Mesenchymal stem cell (in vitro differentiated cells and primary cell): ENCODE data around the gene RAB36.

Experiments used
- DNase-seq: peaks from one replicate; pipeline ENCODE4 v3.0.0-alpha.2; 2013
- H2AFZ ChIP-seq: one replicate; pipeline ENCODE4 v1.6.1; 2013; ENCODE audit warnings: low read depth, mild to moderate bottlenecking, control low read depth, inconsistent platforms, low read length, moderate library complexity
- H2AK5ac ChIP-seq: 2 replicates; pipeline ENCODE4 v1.6.1; 2013; ENCODE audit warnings: low read length, moderate library complexity, mild to moderate bottlenecking, inconsistent platforms; ENCODE audit not compliant: severe bottlenecking
- H2BK120ac ChIP-seq: one replicate; pipeline ENCODE4 v1.6.1; 2013; ENCODE audit warnings: low read depth, mild to moderate bottlenecking, inconsistent platforms, low read length, moderate library complexity
- H2BK12ac ChIP-seq, 2 experiments: one replicate each; pipeline ENCODE4 v1.6.1; 2013; ENCODE audit warnings: inconsistent platforms in 2 of 2, low read length in 2 of 2, mild to moderate bottlenecking in 2 of 2, moderate library complexity in 2 of 2, control low read depth in 1 of 2
- H2BK15ac ChIP-seq: one replicate; pipeline ENCODE4 v1.6.1; 2013; ENCODE audit warnings: mild to moderate bottlenecking, low read depth, inconsistent platforms; ENCODE audit not compliant: poor library complexity, severe bottlenecking
- H2BK5ac ChIP-seq: 2 replicates; pipeline ENCODE4 v1.6.1; 2013; ENCODE audit warnings: low read depth, mild to moderate bottlenecking, low read length, control low read depth, inconsistent platforms; ENCODE audit not compliant: poor library complexity, severe bottlenecking
- H3K14ac ChIP-seq, 2 experiments: one replicate each; pipeline ENCODE4 v1.6.1; 2013; ENCODE audit warnings: inconsistent platforms in 2 of 2, low read length in 2 of 2, control low read depth in 1 of 2, mild to moderate bottlenecking in 1 of 2, moderate library complexity in 1 of 2
- H3K18ac ChIP-seq, 2 experiments: one replicate each; pipeline ENCODE4 v1.6.1; 2013; ENCODE audit warnings: inconsistent platforms in 2 of 2, low read length in 2 of 2, control low read depth in 1 of 2, low read depth in 1 of 2, mild to moderate bottlenecking in 1 of 2
- H3K23ac ChIP-seq, 2 experiments: one replicate each; pipeline ENCODE4 v1.6.1; 2013; ENCODE audit warnings: inconsistent platforms in 2 of 2, low read length in 2 of 2, mild to moderate bottlenecking in 2 of 2, moderate library complexity in 2 of 2, control low read depth in 1 of 2
- H3K27ac ChIP-seq: 2 replicates; pipeline ENCODE4 v1.5.1; 2013; ENCODE audit warnings: mild to moderate bottlenecking, moderate library complexity, low read length, control low read depth, inconsistent platforms; ENCODE audit not compliant: poor library complexity, severe bottlenecking
- H3K27me3 ChIP-seq, 2 experiments: 2 replicates each; pipeline versions ENCODE4 v1.6.1 to v1.7.0; 2013; ENCODE audit warnings: low read length in 2 of 2, mild to moderate bottlenecking in 2 of 2, moderate library complexity in 2 of 2, control low read depth in 1 of 2, inconsistent platforms in 1 of 2; ENCODE audit not compliant: control insufficient read depth in 1 of 2, insufficient read depth in 1 of 2
- H3K36me3 ChIP-seq, 2 experiments: 2 replicates each; pipeline versions ENCODE4 v1.6.1 to v1.7.0; 2013; ENCODE audit warnings: low read length in 2 of 2, control low read depth in 1 of 2, inconsistent platforms in 1 of 2, low read depth in 1 of 2, mild to moderate bottlenecking in 1 of 2; ENCODE audit not compliant: insufficient read depth in 2 of 2, control insufficient read depth in 1 of 2
- H3K4ac ChIP-seq, 2 experiments: one replicate each; pipeline ENCODE4 v1.6.1; 2013; ENCODE audit warnings: inconsistent platforms in 2 of 2, low read length in 2 of 2, mild to moderate bottlenecking in 2 of 2, moderate library complexity in 2 of 2, control low read depth in 1 of 2, low read depth in 1 of 2
- H3K4me1 ChIP-seq: 2 replicates; pipeline ENCODE4 v1.6.1; 2013; ENCODE audit warnings: low read depth, low read length, control low read depth; ENCODE audit not compliant: control insufficient read depth, insufficient read depth
- H3K4me2 ChIP-seq: 2 replicates; pipeline ENCODE4 v1.6.1; 2013; ENCODE audit warnings: low read length, mild to moderate bottlenecking, inconsistent platforms; ENCODE audit not compliant: poor library complexity, severe bottlenecking
- H3K4me3 ChIP-seq, 2 experiments: 2 replicates each; pipeline versions ENCODE4 v1.5.1 to v1.7.0; 2013; ENCODE audit warnings: low read length in 2 of 2, mild to moderate bottlenecking in 2 of 2, control low read depth in 1 of 2, low read depth in 1 of 2; ENCODE audit not compliant: insufficient read depth in 1 of 2
- H3K79me1 ChIP-seq: replicated peaks from 2 replicates; pipeline ENCODE4 v1.6.1; 2013; ENCODE audit warnings: mild to moderate bottlenecking, control low read depth, low read length, inconsistent platforms; ENCODE audit not compliant: poor library complexity, severe bottlenecking
- H3K9ac ChIP-seq: 2 replicates; pipeline ENCODE4 v1.7.0; 2013; ENCODE audit warnings: mild to moderate bottlenecking, low read length, moderate library complexity
- H3K9me3 ChIP-seq: 2 replicates; pipeline ENCODE4 v1.7.0; 2013; ENCODE audit warnings: mild to moderate bottlenecking, low read length; ENCODE audit not compliant: control insufficient read depth
- H4K8ac ChIP-seq: one replicate; pipeline ENCODE4 v1.6.1; 2013; ENCODE audit warnings: inconsistent platforms, mild to moderate bottlenecking, low read length, moderate library complexity
- H4K91ac ChIP-seq: one replicate; pipeline ENCODE4 v1.6.1; 2013; ENCODE audit warnings: mild to moderate bottlenecking, low read length, inconsistent platforms
- WGBS: methylation state at CpG from one replicate; pipeline ENCODE4 v1.1.7; 2013; ENCODE audit warnings: mixed read lengths; 5-methylcytosine and 5-hydroxymethylcytosine counted together

RAB36 gene

GRCh38 chr22:23121424-23121823 is 23.9 kb upstream of the RAB36 start:
- Histone ChIP-seq H4K91ac (no peak overlapping the region), H3K27me3 (peaks cover 14 to 20% of the 10 kb centered on the region in 2 experiments), H2BK5ac (no peak overlapping the region), H3K27ac (no peak overlapping the region), H3K79me1 (no peaks in the 10 kb centered on the region), H2BK12ac (no peak overlapping the region), H3K9me3 (no peaks in the 10 kb centered on the region), H3K36me3 (no peaks in the 10 kb centered on the region), H4K8ac (no peak overlapping the region), H3K4me2 (no peak overlapping the region), H3K14ac (no peak overlapping the region), H2AFZ (no peak overlapping the region), H3K23ac (no peak overlapping the region), H2BK15ac (no peak overlapping the region), H3K4me1 (no peaks in the 10 kb centered on the region), H2BK120ac (no peak overlapping the region), H2AK5ac (no peak overlapping the region), H3K18ac (no peak overlapping the region), H3K4me3 (no peak overlapping the region), H3K9ac (no peak overlapping the region), H3K4ac (no peak overlapping the region)
- no peak for DNase-seq
- 74% methylated on average over 5 of the region's 9 CpGs for WGBS

GRCh38 chr22:23122216-23122957 is 22.9 kb upstream of the RAB36 start:
- Histone ChIP-seq H2BK12ac (no peak overlapping the region), H2BK15ac (no peak overlapping the region), H4K8ac (no peak overlapping the region), H3K9me3 (no peaks in the 10 kb centered on the region), H3K4me3 (no peak overlapping the region), H2BK120ac (no peak overlapping the region), H3K4me2 (no peak overlapping the region), H3K36me3 (no peaks in the 10 kb centered on the region), H3K23ac (no peak overlapping the region), H3K4ac (no peak overlapping the region), H3K79me1 (no peaks in the 10 kb centered on the region), H3K4me1 (no peaks in the 10 kb centered on the region), H3K14ac (peak overlapping the region in 1 of 2 experiments; percentile 7), H4K91ac (no peak overlapping the region), H2BK5ac (no peak overlapping the region), H3K27ac (no peak overlapping the region), H2AFZ (no peak overlapping the region), H3K18ac (no peak overlapping the region), H3K9ac (no peak overlapping the region), H2AK5ac (no peak overlapping the region), H3K27me3 (peaks cover 21 to 28% of the 10 kb centered on the region in 2 experiments)
- DNase-seq, result no peak
- 78% methylated on average over 13 of the region's 13 CpGs for WGBS

- WGBS, result 92% methylated on average over 25 of the region's 26 CpGs
- Histone ChIP-seq H4K8ac (no peak overlapping the region), H4K91ac (no peak overlapping the region), H3K4me3 (no peak overlapping the region), H3K4me2 (no peak overlapping the region), H3K9ac (no peak overlapping the region), H3K27me3 (peaks cover 22 to 29% of the 10 kb centered on the region in 2 experiments), H2BK12ac (no peak overlapping the region), H2BK120ac (no peak overlapping the region), H3K4me1 (peaks cover 1% of the 10 kb centered on the region), H3K4ac (no peak overlapping the region), H3K23ac (no peak overlapping the region), H3K27ac (no peak overlapping the region), H3K79me1 (no peaks in the 10 kb centered on the region), H3K36me3 (no peaks in the 10 kb centered on the region), H2BK15ac (no peak overlapping the region), H3K9me3 (no peaks in the 10 kb centered on the region), H2AFZ (no peak overlapping the region), H3K14ac (no peak overlapping the region), H2AK5ac (no peak overlapping the region), H2BK5ac (no peak overlapping the region), H3K18ac (no peak overlapping the region)
- no peak for DNase-seq
Measured at GRCh38 chr22:23122992-23123803, 22.1 kb upstream of the RAB36 start.

GRCh38 chr22:23123804-23124254 is 21.4 kb upstream of the RAB36 start:
- 77% methylated on average over 8 of the region's 9 CpGs for WGBS

More at GRCh38 chr22:23123804-23124254, 21.4 kb upstream of the RAB36 start:
- H3K9ac ChIP-seq, result no peak overlapping the region
- H3K4me2 ChIP-seq, result no peak overlapping the region
- H3K79me1 ChIP-seq, result no peaks in the 10 kb centered on the region
- H2BK15ac ChIP-seq, result no peak overlapping the region
- no peak overlapping the region for H3K27ac ChIP-seq
- H3K18ac ChIP-seq, result no peak overlapping the region
- peaks cover 22 to 29% of the 10 kb centered on the region in 2 experiments for H3K27me3 ChIP-seq
- no peak overlapping the region for H2BK5ac ChIP-seq
- no peak overlapping the region for H3K4ac ChIP-seq
- H2AFZ ChIP-seq, result no peak overlapping the region
- H4K91ac ChIP-seq, result no peak overlapping the region
- no peak overlapping the region for H2BK12ac ChIP-seq
- no peak overlapping the region for H2AK5ac ChIP-seq
- no peaks in the 10 kb centered on the region for H3K36me3 ChIP-seq
- H3K14ac ChIP-seq, result no peak overlapping the region
- H3K4me3 ChIP-seq, result no peak overlapping the region
- H3K9me3 ChIP-seq, result no peaks in the 10 kb centered on the region
- no peak overlapping the region for H3K23ac ChIP-seq
- peaks cover 2% of the 10 kb centered on the region for H3K4me1 ChIP-seq
- H4K8ac ChIP-seq, result no peak overlapping the region
- no peak for DNase-seq
- H2BK120ac ChIP-seq, result no peak overlapping the region
